ENCODE results near the gene C13orf46. TPM values are rescaled to one million over a fixed set of nuclear protein-coding genes. Genes with fewer than 3 reads are reported as not detected.

Gene C13orf46
- total RNA-seq, 1 donor from 2014 or later, result under 0.01 TPM

- Histone ChIP-seq H3K36me3 (ENCODE audit: control insufficient read depth in 3 of 3, insufficient read depth in 3 of 3, low read length in 3 of 3) (peaks cover 6 to 19% (median 15%) of the 10 kb centered on the region in 3 donors), H3K27ac (ENCODE audit: low read depth, low read length) (no peak overlapping the region)
Measured at GRCh38 chr13:113971471-113972231, 2.2 kb downstream of the C13orf46 start.

GRCh38 chr13:113970810-113971470 lies 2.9 kb downstream of the C13orf46 start:
- peak overlapping the region in 1 of 3 donors; percentile 57 for H3K9ac ChIP-seq (ENCODE audit: low read depth in 1 of 3, low read length in 3 of 3)
- H3K4me3 ChIP-seq (ENCODE audit: low read length in 3 of 3), result no peak overlapping the region
- peaks cover 6 to 20% (median 15%) of the 10 kb centered on the region in 3 donors for H3K36me3 ChIP-seq (ENCODE audit: control insufficient read depth in 3 of 3, insufficient read depth in 3 of 3, low read length in 3 of 3)
- H3K9me3 ChIP-seq (ENCODE audit: control insufficient read depth in 3 of 3, low read length in 3 of 3), result no peaks in the 10 kb centered on the region
- no peak overlapping the region for H3K27ac ChIP-seq (ENCODE audit: low read depth, low read length)
- H3K4me1 ChIP-seq (ENCODE audit: control insufficient read depth in 3 of 3, insufficient read depth in 3 of 3, low read length in 3 of 3), result peaks cover 15 to 17% (median 15%) of the 10 kb centered on the region in 3 donors
- H3K27me3 ChIP-seq (ENCODE audit: control insufficient read depth in 3 of 3, insufficient read depth in 3 of 3, low read length in 3 of 3), result no peaks in the 10 kb centered on the region

More at GRCh38 chr13:113971471-113972231, 2.2 kb downstream of the C13orf46 start:
- H3K9ac ChIP-seq (ENCODE audit: low read depth in 1 of 3, low read length in 3 of 3), result peak overlapping the region in 2 of 3 donors; percentile 32 to 57
- H3K9me3 ChIP-seq (ENCODE audit: control insufficient read depth in 3 of 3, low read length in 3 of 3), result no peaks in the 10 kb centered on the region
- no peaks in the 10 kb centered on the region for H3K27me3 ChIP-seq (ENCODE audit: control insufficient read depth in 3 of 3, insufficient read depth in 3 of 3, low read length in 3 of 3)
- H3K4me3 ChIP-seq (ENCODE audit: low read length in 3 of 3), result no peak overlapping the region
- H3K4me1 ChIP-seq (ENCODE audit: control insufficient read depth in 3 of 3, insufficient read depth in 3 of 3, low read length in 3 of 3), result peaks cover 15 to 17% (median 15%) of the 10 kb centered on the region in 3 donors

GRCh38 chr13:113969973-113970611 lies 3.8 kb downstream of the C13orf46 start:
- Histone ChIP-seq H3K4me1 (ENCODE audit: control insufficient read depth in 3 of 3, insufficient read depth in 3 of 3, low read length in 3 of 3) (peaks cover 15 to 17% (median 15%) of the 10 kb centered on the region in 3 donors), H3K36me3 (ENCODE audit: control insufficient read depth in 3 of 3, insufficient read depth in 3 of 3, low read length in 3 of 3) (peaks cover 4 to 19% (median 9%) of the 10 kb centered on the region in 3 donors), H3K9ac (ENCODE audit: low read depth in 1 of 3, low read length in 3 of 3) (no peak overlapping the region), H3K4me3 (ENCODE audit: low read length in 3 of 3) (no peak overlapping the region), H3K27me3 (ENCODE audit: control insufficient read depth in 3 of 3, insufficient read depth in 3 of 3, low read length in 3 of 3) (no peaks in the 10 kb centered on the region), H3K9me3 (ENCODE audit: control insufficient read depth in 3 of 3, low read length in 3 of 3) (no peaks in the 10 kb centered on the region), H3K27ac (ENCODE audit: low read depth, low read length) (no peak overlapping the region)

GRCh38 chr13:113969311-113969972 lies 4.4 kb downstream of the C13orf46 start:
- H3K4me3 ChIP-seq (ENCODE audit: low read length in 3 of 3), result no peak overlapping the region
- no peaks in the 10 kb centered on the region for H3K9me3 ChIP-seq (ENCODE audit: control insufficient read depth in 3 of 3, low read length in 3 of 3)
- no peaks in the 10 kb centered on the region for H3K27me3 ChIP-seq (ENCODE audit: control insufficient read depth in 3 of 3, insufficient read depth in 3 of 3, low read length in 3 of 3)
- H3K9ac ChIP-seq (ENCODE audit: low read depth in 1 of 3, low read length in 3 of 3), result no peak overlapping the region
- peaks cover 15 to 17% (median 15%) of the 10 kb centered on the region in 3 donors for H3K4me1 ChIP-seq (ENCODE audit: control insufficient read depth in 3 of 3, insufficient read depth in 3 of 3, low read length in 3 of 3)
- no peak overlapping the region for H3K27ac ChIP-seq (ENCODE audit: low read depth, low read length)
- H3K36me3 ChIP-seq (ENCODE audit: control insufficient read depth in 3 of 3, insufficient read depth in 3 of 3, low read length in 3 of 3), result peaks cover 3 to 12% (median 4%) of the 10 kb centered on the region in 3 donors

- Histone ChIP-seq H3K4me1 (ENCODE audit: control insufficient read depth in 3 of 3, insufficient read depth in 3 of 3, low read length in 3 of 3) (peaks cover 15 to 17% (median 15%) of the 10 kb centered on the region in 3 donors), H3K27ac (ENCODE audit: low read depth, low read length) (no peak overlapping the region), H3K27me3 (ENCODE audit: control insufficient read depth in 3 of 3, insufficient read depth in 3 of 3, low read length in 3 of 3) (no peaks in the 10 kb centered on the region), H3K4me3 (ENCODE audit: low read length in 3 of 3) (no peak overlapping the region), H3K9ac (ENCODE audit: low read depth in 1 of 3, low read length in 3 of 3) (no peak overlapping the region), H3K36me3 (ENCODE audit: control insufficient read depth in 3 of 3, insufficient read depth in 3 of 3, low read length in 3 of 3) (peaks cover 2 to 11% (median 3%) of the 10 kb centered on the region in 3 donors), H3K9me3 (ENCODE audit: control insufficient read depth in 3 of 3, low read length in 3 of 3) (no peaks in the 10 kb centered on the region)
Measured at GRCh38 chr13:113968463-113969310, 5.2 kb downstream of the C13orf46 start.

GRCh38 chr13:113967729-113968462 lies 6.0 kb downstream of the C13orf46 start:
- no peak overlapping the region for H3K27ac ChIP-seq (ENCODE audit: low read depth, low read length)
- peaks cover 0 to 7% (median 0%) of the 10 kb centered on the region in 3 donors for H3K36me3 ChIP-seq (ENCODE audit: control insufficient read depth in 3 of 3, insufficient read depth in 3 of 3, low read length in 3 of 3)
- no peak overlapping the region for H3K4me3 ChIP-seq (ENCODE audit: low read length in 3 of 3)
- H3K9ac ChIP-seq (ENCODE audit: low read depth in 1 of 3, low read length in 3 of 3), result no peak overlapping the region
- no peaks in the 10 kb centered on the region for H3K27me3 ChIP-seq (ENCODE audit: control insufficient read depth in 3 of 3, insufficient read depth in 3 of 3, low read length in 3 of 3)
- H3K9me3 ChIP-seq (ENCODE audit: control insufficient read depth in 3 of 3, low read length in 3 of 3), result no peaks in the 10 kb centered on the region
- H3K4me1 ChIP-seq (ENCODE audit: control insufficient read depth in 3 of 3, insufficient read depth in 3 of 3, low read length in 3 of 3), result peaks cover 15 to 17% (median 15%) of the 10 kb centered on the region in 3 donors

- no peaks in the 10 kb centered on the region for H3K9me3 ChIP-seq (ENCODE audit: control insufficient read depth in 3 of 3, low read length in 3 of 3)
Measured at GRCh38 chr13:113967206-113967720, 6.6 kb downstream of the C13orf46 start.

GRCh38 chr13:113965968-113966884 lies 7.7 kb downstream of the C13orf46 start:
- Histone ChIP-seq H3K9me3 (ENCODE audit: control insufficient read depth in 3 of 3, low read length in 3 of 3) (no peaks in the 10 kb centered on the region), H3K27me3 (ENCODE audit: control insufficient read depth in 3 of 3, insufficient read depth in 3 of 3, low read length in 3 of 3) (no peaks in the 10 kb centered on the region), H3K9ac (ENCODE audit: low read depth in 1 of 3, low read length in 3 of 3) (no peak overlapping the region), H3K27ac (ENCODE audit: low read depth, low read length) (no peak overlapping the region), H3K4me1 (ENCODE audit: control insufficient read depth in 3 of 3, insufficient read depth in 3 of 3, low read length in 3 of 3) (peaks cover 8 to 10% (median 8%) of the 10 kb centered on the region in 3 donors), H3K4me3 (ENCODE audit: low read length in 3 of 3) (no peak overlapping the region), H3K36me3 (ENCODE audit: control insufficient read depth in 3 of 3, insufficient read depth in 3 of 3, low read length in 3 of 3) (peaks cover 0 to 7% (median 0%) of the 10 kb centered on the region in 3 donors)

More at GRCh38 chr13:113967206-113967720, 6.6 kb downstream of the C13orf46 start:
- Histone ChIP-seq H3K36me3 (ENCODE audit: control insufficient read depth in 3 of 3, insufficient read depth in 3 of 3, low read length in 3 of 3) (peaks cover 0 to 7% (median 0%) of the 10 kb centered on the region in 3 donors), H3K4me1 (ENCODE audit: control insufficient read depth in 3 of 3, insufficient read depth in 3 of 3, low read length in 3 of 3) (peaks cover 15 to 17% (median 15%) of the 10 kb centered on the region in 3 donors), H3K27ac (ENCODE audit: low read depth, low read length) (no peak overlapping the region), H3K27me3 (ENCODE audit: control insufficient read depth in 3 of 3, insufficient read depth in 3 of 3, low read length in 3 of 3) (no peaks in the 10 kb centered on the region), H3K9ac (ENCODE audit: low read depth in 1 of 3, low read length in 3 of 3) (no peak overlapping the region), H3K4me3 (ENCODE audit: low read length in 3 of 3) (no peak overlapping the region)
